IMR-90 (cell line): Measurements from ENCODE around the gene PIRT. TPM values are rescaled to one million over a fixed set of nuclear protein-coding genes. Genes with fewer than 3 reads are reported as not detected.

Source experiments
- ATAC-seq: fragments of 200-7000 bp; cut with Tn5 transposase; 2 replicates; pipeline ENCODE4 v1.9.1; 2020; ENCODE audit warnings: low read depth, mild to moderate bottlenecking, moderate library complexity
- BruUV-seq: library from RNA; stranded (reverse); fragments of 400-500 nt; replicated peaks from 2 replicates; lab custom pipeline; 2021; lab: Mats Ljungman, UMichigan
- CTCF ChIA-PET: fragments of 300-600 bp; formaldehyde crosslinking; extraction: SDS; loops from one replicate; lab custom pipeline; 2021; ENCODE audit warnings: antibody characterized with exemption; lab: Yijun Ruan, JAX
- POLR2A ChIA-PET: fragments of 300-600 bp; sonication (Branson Sonifier 250); formaldehyde crosslinking; loops from one replicate; lab custom pipeline; 2022; ENCODE audit warnings: antibody characterized with exemption; ENCODE audit not compliant: unreplicated experiment; lab: Charles Lee
- DNase-seq: peaks from one replicate; pipeline ENCODE4 v3.0.0; 2013
- H2AFZ ChIP-seq: replicated peaks from 2 replicates; pipeline ENCODE3; 2013; ENCODE audit warnings: low read length, mild to moderate bottlenecking; ENCODE audit not compliant: poor library complexity
- H2AK5ac ChIP-seq: 2 replicates; pipeline ENCODE4 v1.6.1; 2013; ENCODE audit warnings: low read depth, low read length, inconsistent platforms
- H2AK9ac ChIP-seq: replicated peaks from 2 replicates; pipeline ENCODE3; 2013; ENCODE audit warnings: mild to moderate bottlenecking, low read depth, low read length, moderate library complexity; ENCODE audit not compliant: poor library complexity
- H2BK120ac ChIP-seq: 2 replicates; pipeline ENCODE4 v1.6.1; 2013; ENCODE audit warnings: low read depth, low read length, inconsistent platforms
- H2BK15ac ChIP-seq: 3 replicates; pipeline ENCODE4 v1.6.1; 2013; ENCODE audit warnings: low read depth, low read length, inconsistent platforms
- H2BK20ac ChIP-seq: 2 replicates; pipeline ENCODE4 v1.6.1; 2013; ENCODE audit warnings: low read depth, mild to moderate bottlenecking, inconsistent platforms, low read length, moderate library complexity
- H2BK5ac ChIP-seq: 2 replicates; pipeline ENCODE4 v1.6.1; 2013; ENCODE audit warnings: mild to moderate bottlenecking, low read depth, low read length, inconsistent platforms; ENCODE audit not compliant: poor library complexity, severe bottlenecking
- H3K14ac ChIP-seq: replicated peaks from 2 replicates; pipeline ENCODE4 v1.6.1; 2013; ENCODE audit warnings: low read depth, low read length, inconsistent platforms
- H3K18ac ChIP-seq: 2 replicates; pipeline ENCODE4 v1.6.1; 2013; ENCODE audit warnings: low read depth, low read length, control low read depth
- H3K23ac ChIP-seq: 2 replicates; pipeline ENCODE4 v1.6.1; 2013; ENCODE audit warnings: low read depth, low read length, inconsistent platforms
- H3K27ac ChIP-seq: 2 replicates; pipeline ENCODE4 v1.5.1; 2013; ENCODE audit warnings: mild to moderate bottlenecking, control low read depth, low read length; ENCODE audit not compliant: insufficient read depth
- H3K27me3 ChIP-seq: 2 replicates; pipeline ENCODE4 v1.6.1; 2013; ENCODE audit warnings: low read length; ENCODE audit not compliant: control insufficient read depth, insufficient read depth
- H3K36me3 ChIP-seq: 2 replicates; pipeline ENCODE4 v1.6.1; 2013; ENCODE audit warnings: low read length, mixed read lengths; ENCODE audit not compliant: control insufficient read depth, insufficient read depth
- H3K4ac ChIP-seq: 2 replicates; pipeline ENCODE4 v1.6.1; 2013; ENCODE audit warnings: low read depth, low read length, inconsistent platforms
- H3K4me1 ChIP-seq: 2 replicates; pipeline ENCODE4 v1.6.1; 2013; ENCODE audit warnings: low read length, mixed read lengths; ENCODE audit not compliant: control insufficient read depth, insufficient read depth
- H3K4me2 ChIP-seq: 2 replicates; pipeline ENCODE4 v1.6.1; 2013; ENCODE audit warnings: low read depth, mild to moderate bottlenecking, control low read depth, low read length, moderate library complexity
- H3K4me3 ChIP-seq: 2 replicates; pipeline ENCODE4 v1.5.1; 2013; ENCODE audit warnings: low read depth, mild to moderate bottlenecking, control low read depth, low read length, moderate library complexity; ENCODE audit not compliant: insufficient read depth
- H3K56ac ChIP-seq: 2 replicates; pipeline ENCODE4 v1.6.1; 2013; ENCODE audit warnings: low read length, inconsistent platforms; ENCODE audit not compliant: insufficient read depth; ENCODE audit errors: extremely low read depth
- H3K79me1 ChIP-seq, 2 experiments: 2 replicates each; pipeline ENCODE4 v1.6.1; 2013; ENCODE audit warnings: low read length in 2 of 2, inconsistent platforms in 1 of 2, low read depth in 1 of 2
- H3K9ac ChIP-seq: 2 replicates; pipeline ENCODE4 v1.6.1; 2013; ENCODE audit warnings: low read depth, low read length, control low read depth
- H3K9me1 ChIP-seq: 2 replicates; pipeline ENCODE4 v1.6.1; 2013; ENCODE audit warnings: low read length, inconsistent platforms; ENCODE audit not compliant: insufficient read depth
- H3K9me3 ChIP-seq: 2 replicates; pipeline ENCODE4 v1.6.1; 2013; ENCODE audit warnings: low read length; ENCODE audit not compliant: control insufficient read depth, insufficient read depth
- H4K20me1 ChIP-seq: 2 replicates; pipeline ENCODE4 v1.6.1; 2013; ENCODE audit warnings: low read length, inconsistent platforms; ENCODE audit not compliant: insufficient read depth
- H4K5ac ChIP-seq: 2 replicates; pipeline ENCODE4 v1.6.1; 2013; ENCODE audit warnings: mild to moderate bottlenecking, low read depth, low read length, control low read depth
- H4K8ac ChIP-seq, 2 experiments: 2 replicates each; pipeline ENCODE4 v1.6.1; 2013; ENCODE audit warnings: low read depth in 2 of 2, low read length in 2 of 2, control low read depth in 1 of 2, inconsistent platforms in 1 of 2
- H4K91ac ChIP-seq: 2 replicates; pipeline ENCODE4 v1.6.1; 2013; ENCODE audit warnings: low read depth, low read length, inconsistent platforms; ENCODE audit not compliant: insufficient read depth
- BHLHE40 ChIP-seq: fragments of 150-350 bp; IDR thresholded peaks from 2 replicates; pipeline ENCODE4 v1.6.1; 2016; ENCODE audit warnings: mild to moderate bottlenecking, low read depth, low read length
- CHD1 ChIP-seq: IDR thresholded peaks from 2 replicates; pipeline ENCODE4 v1.6.1; 2012; ENCODE audit warnings: low read depth, low read length, improper control_type of control experiment
- ELK1 ChIP-seq: fragments of 150-350 bp; IDR thresholded peaks from 2 replicates; pipeline ENCODE4 v1.6.1; 2016; ENCODE audit warnings: low read depth, mild to moderate bottlenecking, low read length, moderate library complexity, borderline replicate concordance
- FOS ChIP-seq: fragments of 150-350 bp; IDR thresholded peaks from 2 replicates; pipeline ENCODE4 v1.6.1; 2016; ENCODE audit warnings: low read depth, low read length
- MAZ ChIP-seq: IDR thresholded peaks from 2 replicates; pipeline ENCODE4 v1.6.1; 2012; ENCODE audit warnings: low read depth, mild to moderate bottlenecking, low read length, improper control_type of control experiment, moderate library complexity, borderline replicate concordance
- NFE2L2 ChIP-seq: fragments of 150-350 bp; IDR thresholded peaks from 2 replicates; pipeline ENCODE4 v1.6.1; 2016; ENCODE audit warnings: low read depth, mild to moderate bottlenecking, low read length
- RCOR1 ChIP-seq: IDR thresholded peaks from 2 replicates; pipeline ENCODE4 v1.6.1; 2012; ENCODE audit warnings: mild to moderate bottlenecking, low read length, improper control_type of control experiment; ENCODE audit not compliant: insufficient replicate concordance
- RFX5 ChIP-seq: IDR thresholded peaks from 2 replicates; pipeline ENCODE4 v1.8.0; 2012; ENCODE audit warnings: low read depth, mild to moderate bottlenecking, low read length, moderate library complexity
- WGBS, 2 experiments: methylation state at CpG; one replicate each; pipeline versions ENCODE4 v1.1.5 to v1.1.7; 2013; ENCODE audit warnings: missing lambda C conversion rate in 2 of 2; ENCODE audit not compliant: insufficient read length in 1 of 2; ENCODE audit errors: extremely low coverage in 2 of 2; 5-methylcytosine and 5-hydroxymethylcytosine counted together
- dilution Hi-C: fragments of 300-500 bp; cut with HindIII; formaldehyde crosslinking; loops from one replicate; pipeline ENCODE4 v1.14.3; 2018; ENCODE audit warnings: low sequenced_read_pairs; ENCODE audit not compliant: unreplicated experiment
- in situ Hi-C: fragments of 300-500 bp; cut with MboI; formaldehyde crosslinking; loops from 3 replicates; pipeline ENCODE4 v1.14.3; 2019; ENCODE audit warnings: low sequenced_read_pairs, inconsistent platforms, mixed read lengths
- intact Hi-C: fragments of 100-400 bp; cut with micrococcal nuclease; formaldehyde crosslinking; loops from 2 replicates; pipeline ENCODE4 v1.10.0; 2022
- polyA plus RNA-seq, 3 experiments: library from polyadenylated mRNA; depleted of rRNA; stranded (reverse); fragments of >200 nt; gene quantifications; 2 replicates each; pipeline ENCODE4 v1.2.3, GENCODE V29; 2012; ENCODE audit warnings: low replicate concordance in 1 of 3
- total RNA-seq: library from RNA; depleted of rRNA; stranded (reverse); fragments of >200 nt; gene quantifications from 2 replicates; pipeline ENCODE4 v1.2.3, GENCODE V29; 2012
- TF ChIP-seq, protein P1 (sequence below): fragments of 150-350 bp; IDR thresholded peaks from 2 replicates; pipeline ENCODE4 v1.6.1; 2017; ENCODE audit warnings: mild to moderate bottlenecking, antibody characterized with exemption, low read length, low read depth

Gene PIRT
- total and polyA plus RNA-seq, 2 of the 4 experiments (the other 2 are of a cell fraction), result not detected

DNA sequence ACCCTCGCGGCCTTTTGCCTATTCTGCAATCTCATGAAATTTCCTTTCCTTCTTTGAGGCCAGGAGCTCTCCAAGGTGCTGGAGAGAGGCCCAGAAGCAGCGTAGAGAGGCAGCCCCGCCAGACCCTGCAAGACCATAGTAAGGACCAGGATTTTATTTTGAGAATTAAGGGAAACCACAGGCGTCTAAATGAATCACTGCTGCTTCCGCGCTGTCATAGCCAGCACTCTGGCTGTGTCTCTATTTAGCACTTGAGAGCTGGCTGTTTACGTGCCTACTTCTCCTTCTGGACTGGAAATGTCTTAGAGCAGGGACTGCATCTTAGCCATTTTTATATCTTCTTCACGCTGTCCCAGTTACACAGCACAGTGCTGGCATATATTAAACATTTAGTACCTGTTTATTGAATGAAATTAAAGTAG, 37.6 kb upstream of the PIRT start:
- Histone ChIP-seq H2BK120ac (no peak overlapping the region), H2BK15ac (no peak overlapping the region), H2BK20ac (no peak overlapping the region), H3K27me3 (no peaks in the 10 kb centered on the region), H4K91ac (no peak overlapping the region), H3K79me1 (no peaks in the 10 kb centered on the region), H3K56ac (no peak overlapping the region), H4K20me1 (no peaks in the 10 kb centered on the region), H2AK5ac (no peak overlapping the region), H3K14ac (no peak overlapping the region), H3K36me3 (no peaks in the 10 kb centered on the region), H3K23ac (no peak overlapping the region), H3K18ac (no peak overlapping the region), H2BK5ac (no peak overlapping the region), H3K9me3 (no peaks in the 10 kb centered on the region), H3K4ac (no peak overlapping the region), H3K4me2 (no peak overlapping the region), H3K9me1 (no peaks in the 10 kb centered on the region), H2AFZ (no peak overlapping the region), H3K4me1 (no peaks in the 10 kb centered on the region), H3K9ac (no peak overlapping the region), H4K8ac (no peak overlapping the region), H3K4me3 (no peak overlapping the region), H2AK9ac (no peak overlapping the region), H4K5ac (no peak overlapping the region), H3K27ac (no peak overlapping the region)
- no peak for DNase-seq
- intact Hi-C loops (no loop called here), in situ Hi-C loops (loop anchor here (10.0 kb wide), 1 partner anchor 1109 kb away; no protein-coding TSS in a partner anchor), dilution Hi-C loops (no loop called here)
- no TSS peak for BruUV-seq
- TF ChIP-seq, protein P1, sequence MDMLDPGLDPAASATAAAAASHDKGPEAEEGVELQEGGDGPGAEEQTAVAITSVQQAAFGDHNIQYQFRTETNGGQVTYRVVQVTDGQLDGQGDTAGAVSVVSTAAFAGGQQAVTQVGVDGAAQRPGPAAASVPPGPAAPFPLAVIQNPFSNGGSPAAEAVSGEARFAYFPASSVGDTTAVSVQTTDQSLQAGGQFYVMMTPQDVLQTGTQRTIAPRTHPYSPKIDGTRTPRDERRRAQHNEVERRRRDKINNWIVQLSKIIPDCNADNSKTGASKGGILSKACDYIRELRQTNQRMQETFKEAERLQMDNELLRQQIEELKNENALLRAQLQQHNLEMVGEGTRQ, result no peak
- no peak for TF ChIP-seq RCOR1
- TF ChIP-seq NFE2L2, result no peak
- TF ChIP-seq FOS, result no peak
- TF ChIP-seq BHLHE40, result no peak
- no peak for TF ChIP-seq RFX5
- TF ChIP-seq CHD1, result no peak
- no peak for TF ChIP-seq MAZ
- no peak for TF ChIP-seq ELK1
- ChIA-PET CTCF (interaction anchor here (0.6 to 1.1 kb wide), 3 partner anchors 39 to 1111 kb away, joined by 3 read pairs; no protein-coding TSS in a partner anchor), POLR2A (no interaction called here)
- no peak for ATAC-seq
- no CpG with 5 or more reads among the region's 9 CpGs for WGBS, 2 experiments
